ENCODE results near the gene MAN1C1.

MAN1C1 gene

DNA sequence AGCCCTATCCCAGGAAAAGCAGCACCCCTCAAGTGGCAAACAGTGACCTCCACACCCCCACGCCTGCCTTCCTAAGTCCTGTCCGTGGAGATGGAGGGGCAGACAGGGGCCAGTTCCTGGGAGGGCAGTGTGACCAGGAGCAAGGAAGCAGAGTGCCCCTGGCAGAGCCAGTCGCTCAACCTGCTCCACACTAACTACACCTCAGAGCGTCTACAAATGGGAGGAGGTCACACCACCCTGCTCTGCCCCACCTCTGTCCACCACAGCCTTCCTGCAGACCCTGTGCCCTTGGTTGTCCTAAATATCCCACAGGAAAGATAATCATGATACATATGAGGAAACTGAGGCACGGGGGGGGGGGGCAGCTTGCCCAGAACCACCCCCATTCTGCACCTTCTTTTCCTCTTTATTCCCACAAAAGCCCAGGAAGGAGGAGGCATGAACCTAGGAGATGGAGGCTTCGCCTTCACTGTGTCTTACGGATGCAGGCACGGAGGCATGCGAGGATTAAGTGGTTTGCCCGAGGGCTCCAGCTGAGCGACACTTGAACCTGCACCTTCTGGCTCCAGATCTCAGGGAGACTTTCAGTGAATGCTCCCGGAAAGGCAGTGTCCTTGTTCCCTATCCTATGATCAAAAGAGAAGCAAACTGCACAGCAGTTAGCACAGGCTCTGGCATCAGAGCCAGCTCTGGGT is 140.7 kb downstream of the MAN1C1 start:
- Histone ChIP-seq H2AFZ (ENCODE audit: low read depth, low read length, severe bottlenecking) (no peak overlapping the region), H3K79me2 (ENCODE audit: insufficient read depth, low read length) (no peaks in the 10 kb centered on the region), H3K27me3 (ENCODE audit: low read length) (no peaks in the 10 kb centered on the region), H3F3A (ENCODE audit: insufficient read depth) (no peaks in the 10 kb centered on the region), H3K36me3 (ENCODE audit: low read length) (no peaks in the 10 kb centered on the region), H4K20me1 (ENCODE audit: low read depth, low read length) (no peaks in the 10 kb centered on the region), H3K9me2 (replicated peaks; ENCODE audit: insufficient read depth, low read length) (no peaks in the 10 kb centered on the region), H3K4me2 (ENCODE audit: low read depth, low read length, poor library complexity, severe bottlenecking) (no peak overlapping the region), H3K9ac (ENCODE audit: low read length) (no peak overlapping the region), H3K9me3 (ENCODE audit: insufficient read depth, low read length) (no peaks in the 10 kb centered on the region), H3K27ac (ENCODE audit: low read depth, low read length) (no peak overlapping the region), H3K4me3 (ENCODE audit: insufficient read depth, low read length, poor library complexity, severe bottlenecking) (no peak overlapping the region)
- TF ChIP-seq EZH2phosphoT487 (conservative IDR thresholded peaks at IDR 0.05; ENCODE audit: low read length) = no peak
- TF ChIP-seq, protein P1, sequence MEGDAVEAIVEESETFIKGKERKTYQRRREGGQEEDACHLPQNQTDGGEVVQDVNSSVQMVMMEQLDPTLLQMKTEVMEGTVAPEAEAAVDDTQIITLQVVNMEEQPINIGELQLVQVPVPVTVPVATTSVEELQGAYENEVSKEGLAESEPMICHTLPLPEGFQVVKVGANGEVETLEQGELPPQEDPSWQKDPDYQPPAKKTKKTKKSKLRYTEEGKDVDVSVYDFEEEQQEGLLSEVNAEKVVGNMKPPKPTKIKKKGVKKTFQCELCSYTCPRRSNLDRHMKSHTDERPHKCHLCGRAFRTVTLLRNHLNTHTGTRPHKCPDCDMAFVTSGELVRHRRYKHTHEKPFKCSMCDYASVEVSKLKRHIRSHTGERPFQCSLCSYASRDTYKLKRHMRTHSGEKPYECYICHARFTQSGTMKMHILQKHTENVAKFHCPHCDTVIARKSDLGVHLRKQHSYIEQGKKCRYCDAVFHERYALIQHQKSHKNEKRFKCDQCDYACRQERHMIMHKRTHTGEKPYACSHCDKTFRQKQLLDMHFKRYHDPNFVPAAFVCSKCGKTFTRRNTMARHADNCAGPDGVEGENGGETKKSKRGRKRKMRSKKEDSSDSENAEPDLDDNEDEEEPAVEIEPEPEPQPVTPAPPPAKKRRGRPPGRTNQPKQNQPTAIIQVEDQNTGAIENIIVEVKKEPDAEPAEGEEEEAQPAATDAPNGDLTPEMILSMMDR (IDR thresholded peaks at IDR 0.05; ENCODE audit: insufficient read depth, low read length, poor library complexity, severe bottlenecking) = no peak

- Histone ChIP-seq H3K27ac (ENCODE audit: low read depth, low read length) (no peak overlapping the region), H3K79me2 (ENCODE audit: insufficient read depth, low read length) (no peaks in the 10 kb centered on the region), H2AFZ (ENCODE audit: low read depth, low read length, severe bottlenecking) (no peak overlapping the region), H4K20me1 (ENCODE audit: low read depth, low read length) (no peaks in the 10 kb centered on the region), H3K36me3 (ENCODE audit: low read length) (no peaks in the 10 kb centered on the region), H3K27me3 (ENCODE audit: low read length) (no peaks in the 10 kb centered on the region), H3K9me3 (ENCODE audit: insufficient read depth, low read length) (no peaks in the 10 kb centered on the region), H3K9ac (ENCODE audit: low read length) (no peak overlapping the region), H3K9me2 (replicated peaks; ENCODE audit: insufficient read depth, low read length) (no peaks in the 10 kb centered on the region), H3K4me2 (ENCODE audit: low read depth, low read length, poor library complexity, severe bottlenecking) (no peak overlapping the region), H3K4me3 (ENCODE audit: insufficient read depth, low read length, poor library complexity, severe bottlenecking) (no peak overlapping the region), H3F3A (ENCODE audit: insufficient read depth) (no peaks in the 10 kb centered on the region)
- TF ChIP-seq EZH2phosphoT487 (conservative IDR thresholded peaks at IDR 0.05; ENCODE audit: low read length) = no peak
- TF ChIP-seq, protein P1 (IDR thresholded peaks at IDR 0.05; ENCODE audit: insufficient read depth, low read length, poor library complexity, severe bottlenecking) = no peak
Observed at GRCh38 chr1:25757846-25758185, 141.2 kb downstream of the MAN1C1 start.

DNA sequence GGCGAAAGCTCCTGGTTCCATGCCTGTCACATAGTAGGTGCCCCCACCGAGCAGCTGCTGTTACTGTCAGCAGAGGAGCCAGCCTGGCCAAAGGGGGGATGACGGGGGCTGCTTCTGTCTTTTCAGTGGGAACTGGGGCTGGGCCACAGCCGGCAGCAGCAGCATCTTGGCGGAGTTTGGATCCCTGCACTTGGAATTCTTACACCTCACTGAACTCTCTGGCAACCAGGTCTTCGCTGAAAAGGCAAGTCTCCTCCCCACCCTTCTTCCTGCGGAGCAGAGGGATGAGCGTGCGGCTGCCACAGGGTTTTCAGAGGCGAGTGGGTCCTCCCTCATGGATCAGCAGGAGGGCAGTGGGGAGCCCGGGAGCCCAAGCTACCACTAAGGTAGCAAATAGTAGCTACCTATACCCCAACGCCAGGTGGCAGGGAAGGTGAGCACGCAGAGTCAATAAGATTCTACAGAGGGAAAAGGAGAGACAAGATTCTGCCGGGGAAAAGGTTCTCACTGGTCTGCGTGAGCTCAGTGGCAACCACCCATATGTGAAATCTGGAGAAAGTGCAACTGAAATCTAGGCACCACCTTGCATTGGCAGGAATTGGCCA is 142.0 kb downstream of the MAN1C1 start:
- H3K9me2 ChIP-seq (replicated peaks; ENCODE audit: insufficient read depth, low read length) = no peaks in the 10 kb centered on the region
- no peak overlapping the region for H3K4me2 ChIP-seq (ENCODE audit: low read depth, low read length, poor library complexity, severe bottlenecking)

More for the DNA sequence above, 142.0 kb downstream of the MAN1C1 start:
- no peak for TF ChIP-seq EZH2phosphoT487 (conservative IDR thresholded peaks at IDR 0.05; ENCODE audit: low read length)
- TF ChIP-seq, protein P1 (IDR thresholded peaks at IDR 0.05; ENCODE audit: insufficient read depth, low read length, poor library complexity, severe bottlenecking) = no peak
- H3K79me2 ChIP-seq (ENCODE audit: insufficient read depth, low read length) = no peaks in the 10 kb centered on the region
- no peak overlapping the region for H3K27ac ChIP-seq (ENCODE audit: low read depth, low read length)
- H3K9ac ChIP-seq (ENCODE audit: low read length) = no peak overlapping the region
- H4K20me1 ChIP-seq (ENCODE audit: low read depth, low read length) = no peaks in the 10 kb centered on the region
- no peak overlapping the region for H3K4me3 ChIP-seq (ENCODE audit: insufficient read depth, low read length, poor library complexity, severe bottlenecking)
- no peaks in the 10 kb centered on the region for H3K9me3 ChIP-seq (ENCODE audit: insufficient read depth, low read length)
- H3K27me3 ChIP-seq (ENCODE audit: low read length) = no peaks in the 10 kb centered on the region
- H2AFZ ChIP-seq (ENCODE audit: low read depth, low read length, severe bottlenecking) = no peak overlapping the region
- H3K36me3 ChIP-seq (ENCODE audit: low read length) = no peaks in the 10 kb centered on the region
- no peaks in the 10 kb centered on the region for H3F3A ChIP-seq (ENCODE audit: insufficient read depth)
